Activated CD8-positive, alpha-beta memory T cell treated with anti-CD3 and anti-CD28 coated beads, Interleukin-2, amount 50 U/mL, for 4 hours (primary cell): ENCODE results near the gene PODN.

Source experiments
- DNase-seq: peaks from one replicate; pipeline ENCODE4 v3.0.0-alpha.2; 2020

Gene PODN

GRCh38 chr1:53116933-53117600 is 55.1 kb downstream of the PODN start:
- DNase-seq: no peak

GRCh38 chr1:53117836-53118235 is 55.8 kb downstream of the PODN start:
- DNase-seq: no peak

GRCh38 chr1:53120659-53121058 is 58.6 kb downstream of the PODN start:
- DNase-seq: no peak

- DNase-seq: no peak
Measured at GRCh38 chr1:53121319-53122172, 59.5 kb downstream of the PODN start.

- no peak for DNase-seq
Measured at GRCh38 chr1:53122201-53122885, 60.3 kb downstream of the PODN start.

GRCh38 chr1:53122961-53123413 is 61.0 kb downstream of the PODN start:
- DNase-seq: no peak

GRCh38 chr1:53123453-53124140 is 61.6 kb downstream of the PODN start:
- no peak for DNase-seq

GRCh38 chr1:53125122-53125521 is 63.1 kb downstream of the PODN start:
- no peak for DNase-seq

GRCh38 chr1:53125623-53126360 is 63.8 kb downstream of the PODN start:
- no peak for DNase-seq

GRCh38 chr1:53126495-53126894 is 64.5 kb downstream of the PODN start:
- no peak for DNase-seq

GRCh38 chr1:53127546-53127945 is 65.5 kb downstream of the PODN start:
- no peak for DNase-seq

GRCh38 chr1:53128401-53128800 is 66.4 kb downstream of the PODN start:
- no peak for DNase-seq

- no peak for DNase-seq
Measured at GRCh38 chr1:53129891-53130597, 68.0 kb downstream of the PODN start.

- DNase-seq: no peak
Measured at GRCh38 chr1:53130598-53130877, 68.5 kb downstream of the PODN start.

- DNase-seq: no peak
Measured at GRCh38 chr1:53130878-53131589, 69.0 kb downstream of the PODN start.

GRCh38 chr1:53131590-53131938 is 69.6 kb downstream of the PODN start:
- no peak for DNase-seq

- DNase-seq: no peak
Measured at GRCh38 chr1:53132176-53132575, 70.2 kb downstream of the PODN start.

- no peak for DNase-seq
Measured at GRCh38 chr1:53133261-53134041, 71.4 kb downstream of the PODN start.

- DNase-seq: no peak
Measured at GRCh38 chr1:53134042-53134485, 72.1 kb downstream of the PODN start.
